Heart left ventricle (tissue), 13 donors: ENCODE data around the gene HMCN2.

ENCODE experiments used
- CTCF ChIP-seq, 12 donors: fragments of 200-600 bp; sonication (generic) in 4 of 12; IDR thresholded peaks; one replicate each; pipeline versions ENCODE4 v1.5.0 to v1.8.0; 2018 to 2022; ENCODE audit warnings: antibody characterized with exemption in 12 of 12, mild to moderate bottlenecking in 5 of 12
- POLR2A ChIP-seq, 2 donors: fragments of 450-650 bp; IDR thresholded peaks; one replicate each; pipeline ENCODE4 v1.6.1; 2017; ENCODE audit warnings: antibody characterized with exemption in 2 of 2, mild to moderate bottlenecking in 2 of 2, moderate library complexity in 2 of 2
- donor health status: ischemic (EF 13 %, LVEDD 7.1; RV severe dilation, severe dysfunction).
- donor health status: DM: no; HTN: yes; CAD: no.
- donor health status: DM: no; HTN: no; CAD: no.
- donor health status: ischemic (EF 25% LVEDD 6.9; RV normal size, moderate dysfunction).
- donor health status: ischemic (EF 25% LVEDD 5.7; RV mildly dilated, moderate dysfunction).
- donor health status: ischemic (EF 35%, LVEDD 5.7; RV mildly dilated, moderate dysfunction).
- donor health status: nonischemic (EF 11% LVEDD 7.7; RV severe dilation, severe dysfunction).
- donor health status: DM: yes; HTN: yes; CAD: no.
- donor health status: PGD.
- donor health status: ischemic (EF 29% LVEDD 5.4; RV normal size, mild dysfunction).
- donor health status: nonischemic (EF 23%, LVEDD 6.1; RV moderate dilation, normal function).

GRCh38 chr9:130346431-130346830 is 80.9 kb downstream of the HMCN2 start:
- TF ChIP-seq CTCF (IDR thresholded peaks at IDR 0.05) = no peak
- no peak for TF ChIP-seq POLR2A (IDR thresholded peaks at IDR 0.05)
